ENCODE measurements around the gene MST1. TPM values are rescaled to one million over a fixed set of nuclear protein-coding genes. Genes with fewer than 3 reads are reported as not detected.
A peak's percentile ranks its signal among the peaks of the same experiment; 100 is the strongest.

Gene MST1
- total and polyA plus RNA-seq, 8 donors: 17.2 to 150 (median 24.7) TPM

GRCh38 chr3:49732597-49732996 lies 43.3 kb upstream of the MST1 start:
- no peaks in the 10 kb centered on the region for H3K9me3 ChIP-seq
- DNase-seq (no peak), FAIRE-seq (no peak), ATAC-seq (no peak)
- H3K27me3 ChIP-seq: no peaks in the 10 kb centered on the region
- H3K36me3 ChIP-seq: peaks cover under 1 to 46% (median 10%) of the 10 kb centered on the region in 3 donors
- 87 to 90% methylated on average over 11 of the region's 11 CpGs for WGBS, 2 donors
- H3K4me3 ChIP-seq: no peak overlapping the region
- intact Hi-C loops (cut with DNase I): no loop called here
- TF ChIP-seq CTCF (IDR thresholded peaks at IDR 0.05): no peak
- no peak overlapping the region for H3K27ac ChIP-seq
- no peaks in the 10 kb centered on the region for H3K4me1 ChIP-seq

- intact Hi-C loops (cut with DNase I): no loop called here
- Histone ChIP-seq H3K9me3 (no peaks in the 10 kb centered on the region), H3K27ac (no peak overlapping the region), H3K4me3 (no peak overlapping the region), H3K4me1 (peaks cover 0 to 4% (median 0%) of the 10 kb centered on the region in 3 donors), H3K36me3 (peaks cover 0 to 36% (median 8%) of the 10 kb centered on the region in 3 donors), H3K27me3 (no peaks in the 10 kb centered on the region)
- FAIRE-seq: no peak
- no peak for ATAC-seq
- DNase-seq: no peak
- TF ChIP-seq CTCF (IDR thresholded peaks at IDR 0.05): no peak
- WGBS, 2 donors: 98 to 99% methylated on average over 4 of the region's 4 CpGs
Measured at GRCh38 chr3:49729966-49730609, 40.8 kb upstream of the MST1 start.

- DNase-seq (peak in 2 of 6 donors; percentile 22 to 67), FAIRE-seq (no peak), ATAC-seq (no peak)
- no peaks in the 10 kb centered on the region for H3K27me3 ChIP-seq
- intact Hi-C loops (cut with DNase I): no loop called here
- H3K36me3 ChIP-seq: peaks cover 0 to 35% (median 8%) of the 10 kb centered on the region in 3 donors
- 93 to 94% methylated on average over 15 of the region's 15 CpGs for WGBS, 2 donors
- peaks cover 4 to 10% (median 5%) of the 10 kb centered on the region in 3 donors for H3K4me1 ChIP-seq
- TF ChIP-seq CTCF (IDR thresholded peaks at IDR 0.05): no peak
- H3K27ac ChIP-seq: no peak overlapping the region
- H3K9me3 ChIP-seq: no peaks in the 10 kb centered on the region
- no peak overlapping the region for H3K4me3 ChIP-seq
Measured at GRCh38 chr3:49727924-49728361, 38.7 kb upstream of the MST1 start.

GRCh38 chr3:49727154-49727923 lies 38.1 kb upstream of the MST1 start:
- H3K9me3 ChIP-seq: no peaks in the 10 kb centered on the region
- H3K36me3 ChIP-seq: peaks cover 0 to 36% (median 8%) of the 10 kb centered on the region in 3 donors
- intact Hi-C loops (cut with DNase I): no loop called here
- 88 to 90% methylated on average over 19 of the region's 19 CpGs for WGBS, 2 donors
- no peak for TF ChIP-seq CTCF (IDR thresholded peaks at IDR 0.05)
- no peak for ATAC-seq
- H3K4me3 ChIP-seq: no peak overlapping the region
- H3K27ac ChIP-seq: no peak overlapping the region
- H3K4me1 ChIP-seq: peaks cover 4 to 10% (median 10%) of the 10 kb centered on the region in 3 donors
- FAIRE-seq: no peak
- DNase-seq: peak in 2 of 6 donors; percentile 13 to 71
- no peaks in the 10 kb centered on the region for H3K27me3 ChIP-seq

Data from pancreas (tissue), 10 donors.